NCI-H526 treated with DMSO at 0.1 percent for 48 hours (cell line): Measurements from ENCODE around the gene APOBR.
"Not testable (repeated sequence)": the region's sequence is repeated elsewhere in the genome, so short reads cannot be mapped to it uniquely, and the experiment has no call there.

ENCODE experiments used
- DNase-seq: peaks from one replicate; lab custom pipeline; 2025; lab: John Stamatoyannopoulos, UW

The APOBR gene

GRCh38 chr16:28499854-28500253 is 5.4 kb downstream of the APOBR start:
- DNase-seq, result no peak

- not testable (repeated sequence) for DNase-seq
Measured at GRCh38 chr16:28500476-28501180, 6.2 kb downstream of the APOBR start.

GRCh38 chr16:28501258-28502232 is 7.1 kb downstream of the APOBR start:
- no peak for DNase-seq

- DNase-seq, result no peak
Measured at GRCh38 chr16:28502290-28502689, 7.8 kb downstream of the APOBR start.

- DNase-seq, result no peak
Measured at GRCh38 chr16:28503470-28504259, 9.2 kb downstream of the APOBR start.

- peak; percentile 16 for DNase-seq
Measured at GRCh38 chr16:28504707-28505404, 10.4 kb downstream of the APOBR start.

GRCh38 chr16:28505489-28506137 is 11.2 kb downstream of the APOBR start:
- no peak for DNase-seq

GRCh38 chr16:28511031-28511430 is 16.6 kb downstream of the APOBR start:
- no peak for DNase-seq

- no peak for DNase-seq
Measured at GRCh38 chr16:28511801-28512789, 17.7 kb downstream of the APOBR start.

- DNase-seq, result no peak
Measured at GRCh38 chr16:28513484-28514181, 19.2 kb downstream of the APOBR start.

- DNase-seq, result no peak
Measured at GRCh38 chr16:28514246-28514645, 19.8 kb downstream of the APOBR start.

GRCh38 chr16:28520672-28521071 is 26.2 kb downstream of the APOBR start:
- no peak for DNase-seq

GRCh38 chr16:28521436-28521835 is 27.0 kb downstream of the APOBR start:
- no peak for DNase-seq

GRCh38 chr16:28522792-28523191 is 28.3 kb downstream of the APOBR start:
- no peak for DNase-seq

- DNase-seq, result peak; percentile 66
Measured at GRCh38 chr16:28524681-28525171, 30.3 kb downstream of the APOBR start.

GRCh38 chr16:28526201-28527099 is 32.0 kb downstream of the APOBR start:
- no peak for DNase-seq

GRCh38 chr16:28527100-28527785 is 32.8 kb downstream of the APOBR start:
- DNase-seq, result not testable (repeated sequence)
